GM21381 (cell line): Measurements from ENCODE around the gene NR5A2.
"Not testable (repeated sequence)": the region's sequence is repeated elsewhere in the genome, so short reads cannot be mapped to it uniquely, and the experiment has no call there.

Experiments
- ATAC-seq: cut with Tn5 transposase; IDR thresholded peaks from one replicate; pipeline ENCODE4 v1.9.1; 2021; ENCODE audit warnings: mild to moderate bottlenecking, moderate library complexity; ENCODE audit not compliant: unreplicated experiment

The NR5A2 gene

DNA sequence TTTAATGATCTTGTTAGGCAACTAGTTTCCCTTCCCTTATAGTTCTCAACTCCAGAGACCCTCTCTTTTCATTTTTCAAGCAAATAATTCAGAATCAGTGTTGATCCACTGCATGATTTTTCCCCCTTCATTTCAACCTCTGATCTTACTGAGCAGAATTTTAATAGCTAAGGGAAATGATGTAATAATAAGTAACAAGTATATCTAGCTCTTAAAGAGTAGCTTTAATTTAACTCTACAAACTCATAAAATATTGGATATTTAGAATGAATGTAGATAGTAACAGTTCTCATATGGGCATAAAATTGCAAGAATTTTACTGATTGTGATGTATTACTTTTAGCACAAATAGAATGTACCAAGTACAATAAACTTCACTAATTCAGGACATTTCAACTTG is 130.2 kb downstream of the NR5A2 start:
- ATAC-seq = no peak

DNA sequence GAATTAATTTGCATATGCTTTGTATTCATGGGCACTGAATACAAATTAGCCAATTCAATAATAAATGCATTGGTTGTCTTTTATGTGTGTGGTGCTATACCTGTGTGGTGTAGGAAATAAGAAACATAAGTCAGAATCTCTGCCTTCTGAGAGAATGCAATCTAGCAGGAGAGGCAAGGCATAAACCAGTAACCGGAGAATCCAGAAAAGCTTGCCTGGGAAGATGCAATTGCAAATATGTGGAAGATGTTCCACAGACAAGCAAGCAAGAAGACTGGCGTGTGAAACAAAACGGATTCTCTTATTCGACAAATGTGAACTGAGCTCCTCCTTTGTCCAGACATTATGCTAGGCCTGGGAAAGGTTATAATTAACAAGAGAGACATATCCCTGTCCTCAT is 134.3 kb downstream of the NR5A2 start:
- ATAC-seq = no peak

DNA sequence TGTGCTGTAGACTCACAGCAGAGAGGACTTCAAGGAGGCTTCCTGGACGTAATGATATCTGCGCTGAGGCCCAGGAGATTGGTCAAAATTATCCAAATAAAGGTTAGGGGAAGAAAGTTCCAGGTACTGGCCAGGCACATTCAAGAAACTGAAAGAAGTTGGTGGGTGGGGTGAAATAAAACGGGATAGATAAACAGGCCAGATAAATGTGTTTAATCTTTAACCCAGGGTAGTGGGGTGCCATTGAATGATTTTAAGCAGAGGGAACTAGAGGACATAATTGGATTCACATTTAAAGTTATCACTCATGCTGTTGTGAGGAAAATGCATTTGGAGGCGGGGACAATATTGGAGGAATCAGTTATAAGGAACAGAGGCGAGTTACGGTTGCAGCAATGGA is 134.7 kb downstream of the NR5A2 start:
- ATAC-seq = no peak

DNA sequence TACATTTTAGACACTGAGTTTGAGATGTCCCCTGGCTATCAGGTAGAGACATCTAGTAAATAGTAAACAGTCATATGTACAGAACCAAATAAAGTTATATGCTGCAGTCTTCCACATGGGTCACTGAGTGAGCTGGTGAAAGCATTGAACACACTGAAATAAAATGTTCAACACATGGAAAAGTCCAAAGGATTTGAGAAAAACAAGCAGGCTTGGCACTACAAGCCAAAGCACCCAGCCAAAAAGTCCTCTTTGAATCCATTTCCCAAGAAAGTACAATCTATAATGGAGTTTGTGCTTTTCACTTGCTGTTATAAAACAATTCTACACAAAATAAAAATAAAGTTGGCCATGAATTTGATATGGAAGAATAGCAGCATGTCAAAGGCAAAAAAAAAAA is 135.4 kb downstream of the NR5A2 start:
- no peak for ATAC-seq

DNA sequence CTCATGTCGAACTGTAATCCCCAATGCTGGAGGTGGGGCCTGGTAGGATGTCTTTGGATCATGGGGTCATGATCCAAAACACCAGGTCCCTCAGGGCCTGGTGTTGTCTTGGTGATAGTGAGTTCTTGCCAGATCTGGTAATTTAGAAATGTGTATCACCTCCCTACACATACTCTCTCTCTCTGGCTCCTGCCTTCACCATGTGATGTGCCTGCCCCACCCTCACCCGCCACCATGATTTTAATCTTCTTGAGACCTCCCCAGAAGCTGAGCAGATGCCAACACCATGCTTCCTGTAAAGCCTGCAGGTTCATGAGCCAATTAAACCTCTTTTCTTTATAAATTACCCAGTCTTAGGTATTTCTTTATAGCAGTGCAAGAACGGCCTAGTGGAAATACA is 136.4 kb downstream of the NR5A2 start:
- no peak for ATAC-seq

DNA sequence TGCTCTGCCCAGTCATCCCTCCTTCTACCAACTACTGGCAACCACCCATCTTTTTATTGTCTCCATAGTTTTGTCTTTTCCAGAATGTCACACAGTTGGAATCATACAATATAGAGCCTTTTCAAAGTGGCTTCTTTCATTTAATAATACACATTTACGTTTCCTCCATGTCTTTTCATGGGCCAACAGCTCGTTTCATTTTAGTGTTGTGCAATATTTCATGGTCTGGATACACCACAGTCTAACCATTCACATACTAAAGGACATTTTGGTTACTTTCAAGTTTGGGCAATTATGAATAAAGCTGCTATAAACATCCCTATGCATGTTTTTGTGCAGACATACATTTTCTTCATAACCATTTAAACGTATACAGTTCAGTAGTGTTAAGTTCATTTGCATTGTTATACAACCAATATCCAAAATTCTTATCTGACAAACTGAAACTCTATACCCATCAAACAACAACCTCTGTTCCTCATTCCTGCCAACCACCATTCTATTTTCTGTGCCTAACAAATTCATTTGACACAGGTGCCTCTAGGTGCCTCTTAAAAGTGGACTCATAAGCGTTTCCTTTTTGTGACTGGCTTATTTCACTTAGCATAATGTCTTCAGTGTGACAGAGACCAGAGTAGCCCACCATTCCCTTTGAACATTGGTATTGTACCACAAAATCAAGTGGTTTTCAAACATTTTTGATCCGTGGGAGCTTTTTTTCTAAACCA is 138.1 kb downstream of the NR5A2 start:
- ATAC-seq = no peak

DNA sequence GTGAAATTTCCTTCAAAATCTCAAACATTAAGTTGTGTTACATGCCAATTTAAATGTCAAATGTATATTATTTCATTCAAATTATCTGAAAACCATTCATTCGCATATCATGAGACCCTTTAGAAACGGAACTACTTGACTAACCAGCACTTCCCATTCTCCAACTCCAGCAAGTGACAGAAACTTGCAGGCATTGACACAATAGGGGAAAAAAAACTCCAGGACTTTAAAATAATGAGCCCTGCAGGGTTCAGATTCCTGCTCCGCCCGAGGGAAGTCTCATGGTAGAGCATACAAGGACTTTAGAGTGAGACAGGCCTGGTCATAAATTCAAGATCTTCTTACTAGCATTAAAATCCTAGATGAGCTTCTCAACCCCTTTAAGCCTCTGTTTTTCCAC is 138.9 kb downstream of the NR5A2 start:
- ATAC-seq = no peak

DNA sequence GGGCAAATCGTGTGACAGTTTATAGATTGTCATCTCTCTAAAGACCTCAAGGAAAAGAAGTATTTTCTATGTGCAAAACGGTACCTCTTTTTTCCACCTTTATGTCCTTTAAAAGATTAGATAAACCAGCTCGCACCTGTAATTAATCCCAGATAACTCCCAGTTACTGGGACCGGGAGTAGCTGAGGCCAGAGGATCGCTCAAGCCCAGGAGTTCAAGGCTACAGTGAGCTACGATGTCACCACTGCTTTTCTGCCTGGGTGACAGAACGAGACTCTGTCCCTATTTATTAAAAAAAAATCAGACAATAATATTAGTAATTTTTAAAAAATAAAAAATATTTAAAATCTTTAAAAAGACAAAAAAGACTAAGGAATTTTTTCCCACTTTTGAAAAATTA is 141.4 kb downstream of the NR5A2 start:
- no peak for ATAC-seq

DNA sequence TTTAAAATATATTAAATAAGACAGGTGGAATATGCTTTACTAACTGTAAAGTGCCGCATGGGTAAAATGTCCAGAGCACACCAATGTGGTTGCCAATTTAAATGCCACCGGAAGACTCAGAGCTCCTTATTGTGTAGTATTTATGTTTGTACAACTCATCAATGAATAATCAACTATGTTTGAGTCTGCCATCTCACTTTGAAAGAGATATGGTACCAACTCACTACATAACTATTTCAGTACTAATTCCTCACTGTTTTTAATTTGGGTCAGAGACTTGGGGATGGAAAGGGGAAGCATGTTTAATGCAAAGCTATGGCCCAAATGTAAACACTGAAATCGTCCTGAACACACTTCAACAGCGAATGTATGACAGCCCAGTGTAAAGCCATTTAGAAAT is 144.8 kb downstream of the NR5A2 start:
- ATAC-seq = no peak

DNA sequence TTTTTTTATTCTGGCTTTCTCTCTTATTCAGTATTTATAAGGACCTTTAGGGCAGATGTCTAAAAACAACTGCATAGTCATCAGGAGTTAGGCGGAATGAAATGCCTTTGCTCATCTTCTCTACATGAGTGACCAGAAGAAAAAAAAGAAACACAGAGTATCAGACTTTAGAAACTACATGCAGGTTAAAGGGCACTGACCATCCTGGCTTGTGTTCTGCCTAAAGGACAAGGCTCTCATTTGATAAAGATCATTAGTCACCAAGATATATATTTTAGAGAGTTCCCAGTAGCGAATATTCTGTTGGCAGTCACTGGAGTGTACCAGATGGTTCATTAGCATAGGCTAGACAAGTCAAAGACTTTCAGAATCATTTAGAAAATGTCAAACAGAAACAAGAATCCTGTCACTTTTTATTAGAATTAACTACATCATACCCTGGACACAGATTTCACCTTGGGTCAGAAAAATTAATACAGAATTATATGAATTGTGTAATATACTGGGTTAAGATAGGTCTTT is 145.6 kb downstream of the NR5A2 start:
- no peak for ATAC-seq

DNA sequence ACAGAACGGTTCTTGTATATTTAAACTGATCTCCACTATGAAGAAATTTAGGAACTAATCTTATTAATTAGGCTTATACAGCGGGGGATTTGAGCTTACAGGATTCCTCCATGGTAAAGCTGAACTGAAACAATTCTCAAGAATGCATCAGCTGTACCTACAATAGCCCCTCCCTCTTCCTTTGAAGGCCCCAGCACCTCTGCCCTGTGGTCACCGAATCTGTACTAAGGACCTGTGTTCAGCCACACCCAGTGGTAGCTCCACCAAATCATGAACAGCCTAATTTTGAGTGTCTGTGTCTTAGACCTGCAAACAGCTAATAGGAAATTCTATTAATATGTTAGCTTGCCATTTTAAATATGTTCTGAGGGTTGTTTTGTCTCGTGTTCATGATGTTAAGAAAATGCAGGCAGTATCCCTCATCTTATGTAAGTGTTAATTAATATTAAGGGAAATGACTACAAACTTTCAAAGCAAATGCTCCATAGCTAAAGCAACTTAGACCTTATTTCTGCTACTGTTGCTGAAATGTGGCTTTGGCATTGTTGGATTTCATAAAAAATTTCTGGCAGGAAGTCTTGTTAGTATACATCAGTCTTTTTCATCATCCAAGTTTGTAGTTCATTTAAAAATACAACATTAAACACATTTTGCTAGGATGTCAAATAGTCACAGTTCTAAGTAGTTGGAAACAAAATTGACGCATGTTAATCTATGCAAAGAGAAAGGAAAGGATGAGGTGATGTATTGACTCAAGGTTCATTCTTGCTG is 147.2 kb downstream of the NR5A2 start:
- ATAC-seq = no peak

DNA sequence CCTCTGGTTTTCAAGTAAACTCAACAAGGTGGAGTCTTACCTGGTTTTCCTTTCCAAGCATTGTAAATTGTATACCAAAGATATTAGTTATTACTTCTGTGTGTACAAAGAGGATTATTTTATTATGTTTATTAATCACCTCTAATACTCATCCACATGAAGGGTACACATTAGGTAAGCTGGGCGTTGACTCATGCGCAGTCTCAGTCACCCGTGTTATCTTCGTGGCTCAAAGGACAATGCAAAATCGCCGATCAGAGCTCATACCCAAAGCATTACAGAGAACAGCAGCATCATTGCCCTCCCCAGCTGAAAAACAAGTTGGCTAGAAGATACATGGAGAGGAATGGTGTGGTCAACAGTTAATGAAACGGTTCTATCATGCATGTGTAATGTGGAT is 148.7 kb downstream of the NR5A2 start:
- ATAC-seq = no peak

DNA sequence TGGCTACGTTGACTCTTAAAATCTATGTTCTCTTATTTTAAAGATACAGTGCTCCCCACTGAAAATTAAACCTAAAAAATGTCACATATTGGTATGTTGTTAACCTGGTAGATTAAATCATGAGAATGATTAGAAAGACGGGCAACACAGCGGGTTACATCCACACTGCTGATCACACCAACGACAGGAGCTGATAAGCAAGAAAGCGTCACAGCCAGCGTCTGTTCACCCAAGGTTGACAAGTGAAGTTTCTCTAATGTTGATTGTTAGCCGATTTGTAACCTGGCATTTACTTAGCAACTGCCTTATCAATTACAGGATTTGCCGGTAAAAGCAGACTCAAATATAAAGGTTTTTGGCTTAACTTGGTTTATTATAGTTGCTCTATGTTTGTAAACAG is 149.3 kb downstream of the NR5A2 start:
- no peak for ATAC-seq

DNA sequence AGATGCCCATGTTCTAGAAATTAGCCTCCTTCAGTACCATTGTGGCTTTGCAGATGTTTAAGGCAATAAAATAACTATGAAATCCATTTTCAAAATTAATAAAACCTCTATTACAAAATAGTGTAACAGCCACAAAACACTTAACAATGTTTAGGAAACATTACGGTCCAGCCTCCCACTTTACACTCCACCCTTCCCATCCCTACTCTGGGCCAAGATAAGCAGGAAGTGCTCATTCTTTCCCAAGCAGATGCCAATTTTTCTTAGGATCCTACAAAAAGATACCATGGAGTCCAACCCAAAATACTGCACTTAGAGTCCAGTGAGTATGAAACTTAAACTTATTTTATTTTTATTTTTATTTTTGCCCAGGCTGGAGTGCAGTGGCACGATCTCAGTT is 150.8 kb downstream of the NR5A2 start:
- no peak for ATAC-seq

DNA sequence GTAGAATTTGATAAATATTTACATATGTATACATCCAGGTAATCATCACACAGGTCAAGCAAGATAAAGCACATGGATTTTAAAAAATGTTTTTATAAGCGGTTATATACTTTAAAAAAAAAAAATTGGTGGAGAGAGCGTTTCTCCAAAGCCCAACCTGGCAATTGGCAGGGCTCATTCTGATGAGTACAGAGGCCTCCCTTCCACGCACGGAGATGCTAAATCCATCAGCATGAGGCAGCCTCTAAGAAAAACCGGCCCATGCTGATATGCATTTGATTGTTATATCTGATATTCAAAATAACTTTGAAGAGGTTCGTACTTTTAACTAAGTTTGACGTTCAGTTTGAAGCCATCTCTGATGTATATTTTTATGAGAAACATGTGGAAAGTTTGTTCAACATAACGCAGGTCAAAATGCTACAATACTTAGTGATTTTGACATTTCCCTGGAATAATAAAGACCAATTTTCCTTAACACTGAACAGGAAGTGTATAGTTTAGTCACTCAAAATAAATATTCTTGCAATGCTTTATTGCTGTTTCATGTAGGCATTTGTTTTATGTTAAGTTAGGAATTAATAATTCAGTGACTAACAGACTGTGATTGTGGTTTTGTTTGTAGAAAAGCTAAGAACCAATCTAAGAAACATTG is 151.7 kb downstream of the NR5A2 start:
- no peak for ATAC-seq

DNA sequence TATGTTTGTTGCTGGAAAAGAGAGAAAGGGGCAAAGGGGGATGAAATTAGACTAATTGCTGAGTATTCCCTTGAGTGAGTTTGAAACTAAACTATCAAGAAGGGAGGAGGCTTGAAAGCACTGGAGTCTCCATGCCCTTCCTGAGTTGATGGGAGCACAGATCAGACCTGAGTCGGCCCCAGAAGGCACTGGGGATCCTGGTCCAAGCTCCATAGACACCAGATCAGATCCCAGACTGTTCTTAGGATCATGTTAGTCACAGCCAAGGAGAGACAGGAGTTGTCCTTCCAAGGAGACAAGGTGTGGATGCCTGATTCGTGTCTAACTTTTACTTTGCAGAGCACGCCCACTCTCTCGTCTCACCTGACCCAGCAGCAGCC is 152.3 kb downstream of the NR5A2 start:
- ATAC-seq = no peak

DNA sequence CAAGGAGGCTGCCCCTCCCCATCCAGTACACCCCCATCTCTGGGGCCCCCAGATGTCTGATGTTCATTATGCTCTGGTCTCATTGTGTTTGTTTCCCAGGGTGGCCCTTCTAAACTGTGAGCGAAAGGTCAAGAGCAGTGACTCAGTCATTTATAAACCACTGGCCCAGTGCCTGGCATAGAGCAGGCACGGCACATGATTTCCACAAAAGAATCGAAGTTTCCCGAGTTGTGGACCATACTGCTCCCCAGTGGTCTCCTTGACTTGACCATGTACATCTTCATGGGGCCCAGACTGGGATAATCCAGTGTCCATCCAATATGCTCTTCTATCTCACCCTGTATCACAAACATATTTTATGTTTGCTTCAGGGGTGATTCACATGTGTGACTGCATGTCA is 153.3 kb downstream of the NR5A2 start:
- ATAC-seq = no peak

DNA sequence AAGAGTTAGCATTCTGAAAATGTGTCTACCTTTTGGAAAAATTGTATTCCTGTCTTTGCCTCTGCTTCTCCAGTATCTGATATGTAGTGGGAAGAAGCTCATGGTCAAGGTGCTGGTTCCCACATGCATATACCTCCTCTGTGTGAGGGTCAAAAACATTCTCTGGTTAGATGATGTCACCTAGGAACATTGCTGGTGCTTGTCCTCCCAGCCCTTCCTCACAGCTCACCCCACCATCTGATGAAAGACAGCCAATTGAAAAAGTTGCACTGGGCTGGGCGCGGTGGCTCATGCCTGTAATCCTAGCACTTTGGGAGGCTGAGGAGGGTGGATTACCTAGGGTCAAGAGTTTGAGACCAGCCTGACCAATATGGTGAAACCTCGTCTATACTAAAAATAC is 154.4 kb downstream of the NR5A2 start:
- no peak for ATAC-seq

DNA sequence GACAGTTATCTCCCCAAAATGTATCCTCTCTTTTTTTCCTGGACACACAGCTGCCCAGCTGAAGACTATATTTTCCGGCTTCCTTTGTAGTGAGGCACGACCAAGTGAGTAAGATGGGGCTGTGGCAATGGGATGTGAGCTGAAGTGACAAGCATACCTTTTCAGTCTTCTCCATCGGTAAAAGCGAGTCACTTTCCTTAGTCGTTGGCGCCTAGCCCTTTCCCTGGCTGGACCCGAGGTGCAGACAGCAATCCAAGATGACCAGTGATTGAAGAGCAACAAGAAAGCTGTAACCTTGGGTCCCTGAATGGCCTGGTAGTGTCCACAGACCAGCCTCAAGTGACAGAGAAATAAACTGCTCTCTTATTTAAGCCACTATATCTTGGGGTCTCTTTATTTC is 155.2 kb downstream of the NR5A2 start:
- ATAC-seq = no peak

DNA sequence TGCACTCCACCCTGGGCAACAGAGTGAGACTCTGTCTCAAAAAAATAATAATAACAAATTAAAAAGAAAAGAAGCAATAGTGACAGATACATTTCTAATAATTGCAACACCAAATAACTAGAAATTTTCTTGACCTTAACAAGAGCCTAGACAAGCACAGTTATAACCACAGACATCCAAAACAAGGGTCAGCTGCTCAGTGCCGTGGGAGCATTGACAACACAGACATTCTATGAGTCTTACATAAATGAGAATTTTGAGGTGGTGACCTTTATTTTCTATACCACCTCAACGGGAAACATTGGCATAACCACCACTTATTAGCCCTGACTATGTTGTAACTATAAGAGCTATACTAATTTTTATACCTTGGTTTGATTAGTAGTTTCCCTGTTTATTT is 156.1 kb downstream of the NR5A2 start:
- no peak for ATAC-seq

DNA sequence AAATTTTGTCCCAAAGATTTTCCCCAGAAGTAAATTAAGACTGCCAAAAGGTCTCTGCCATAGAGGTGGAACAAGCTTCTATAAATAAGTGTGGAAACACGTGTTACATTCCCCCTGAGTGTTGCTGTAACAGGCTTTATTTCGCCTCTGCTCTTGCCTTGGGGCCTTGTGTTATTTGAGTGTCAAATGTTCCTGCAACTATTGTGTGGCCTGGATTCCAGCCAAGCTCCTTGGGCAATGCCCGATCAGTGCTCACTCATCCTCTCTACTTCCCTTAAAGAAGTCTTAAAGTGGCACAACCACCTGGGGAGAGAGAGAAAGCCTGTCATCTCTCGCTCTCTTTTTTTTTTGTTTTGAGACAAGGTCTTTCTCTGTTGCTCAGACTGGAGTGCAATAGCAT is 156.7 kb downstream of the NR5A2 start:
- ATAC-seq = no peak

DNA sequence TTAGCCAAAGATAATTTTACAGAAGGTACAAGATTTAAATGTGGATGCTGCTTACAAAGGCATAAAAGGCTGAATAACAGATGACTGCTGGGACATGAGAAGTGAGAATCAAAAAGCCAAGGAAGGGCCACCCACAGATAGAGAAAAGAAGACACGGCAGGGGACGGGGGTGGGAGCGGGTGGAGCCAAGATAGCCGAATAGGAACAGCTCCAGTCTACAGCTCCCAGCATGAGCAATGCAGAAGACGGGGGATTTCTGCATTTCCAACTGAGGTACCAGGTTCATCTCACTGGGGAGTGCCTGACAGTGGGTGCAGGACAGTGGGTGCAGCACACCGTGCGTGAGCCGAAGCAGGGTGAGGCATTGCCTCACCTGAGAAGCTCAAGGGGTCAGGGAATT is 157.7 kb downstream of the NR5A2 start:
- not testable (repeated sequence) for ATAC-seq
